ENCODE measurements around the gene BTBD7.
A peak's percentile ranks its signal among the peaks of the same experiment; 100 is the strongest.

Gene BTBD7

DNA sequence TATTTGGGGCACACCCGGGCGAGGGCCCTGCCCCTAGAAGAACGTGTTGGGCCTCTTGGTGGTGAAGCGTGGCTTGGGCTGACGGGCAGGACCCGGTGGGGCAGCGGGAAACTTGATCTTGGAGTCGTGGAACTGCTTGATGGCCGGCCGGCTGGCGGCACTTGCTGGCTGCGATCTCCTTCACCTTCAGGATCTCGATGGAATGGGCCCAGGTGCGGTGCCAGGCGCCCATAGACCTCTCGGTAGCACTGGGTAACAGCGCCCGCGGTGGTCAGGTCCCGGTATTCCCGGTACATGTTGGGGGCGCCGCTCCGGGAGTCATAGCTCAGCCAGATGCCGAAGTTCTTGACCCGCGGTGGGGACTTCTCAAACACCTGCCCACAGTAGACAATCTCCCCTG, 109.3 kb downstream of the BTBD7 start:
- TF ChIP-seq POLR2AphosphoS5 (IDR thresholded peaks at IDR 0.05; ENCODE audit: borderline replicate concordance, low read depth, low read length) (no peak), EZH2 (IDR thresholded peaks at IDR 0.05) (no peak), FOXP2 (optimal IDR thresholded peaks at IDR 0.05; ENCODE audit: control extremely low read depth, extremely low read length, insufficient read depth) (no peak)
- no peak for DNase-seq (ENCODE audit: low read depth, low spot score)
- Histone ChIP-seq H3K9ac (ENCODE audit: insufficient read length) (no peak overlapping the region), H3K9me3 (ENCODE audit: low read depth, low read length) (no peaks in the 10 kb centered on the region), H3K36me3 (ENCODE audit: insufficient read depth, low read length) (peaks cover 88% of the 10 kb centered on the region), H3K4me3 (no peak overlapping the region), H3K27ac (no peak overlapping the region)

DNA sequence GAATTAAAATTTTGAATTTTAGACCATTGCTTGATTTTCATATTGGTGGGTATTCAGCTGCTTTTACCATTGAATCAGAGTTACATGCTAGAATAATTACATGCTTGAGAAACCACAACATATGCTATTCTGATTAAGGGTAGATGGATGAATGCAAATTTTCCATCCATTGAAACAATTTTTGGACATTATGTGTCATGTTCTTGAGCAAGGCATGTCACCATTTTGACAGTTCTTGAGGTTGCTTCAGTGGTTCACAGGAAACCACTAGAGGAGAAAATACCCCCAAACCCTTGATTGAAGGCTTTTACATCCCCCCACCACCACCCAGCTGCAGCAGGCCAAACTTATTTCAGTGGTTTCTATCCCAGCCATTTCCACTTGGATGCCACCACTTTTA, 112.3 kb downstream of the BTBD7 start:
- DNase-seq (ENCODE audit: low read depth, low spot score), result no peak
- Histone ChIP-seq H3K9ac (ENCODE audit: insufficient read length) (no peak overlapping the region), H3K27ac (no peak overlapping the region), H3K36me3 (ENCODE audit: insufficient read depth, low read length) (peaks cover 84% of the 10 kb centered on the region), H3K9me3 (ENCODE audit: low read depth, low read length) (no peaks in the 10 kb centered on the region), H3K4me3 (no peak overlapping the region)
- TF ChIP-seq FOXP2 (optimal IDR thresholded peaks at IDR 0.05; ENCODE audit: control extremely low read depth, extremely low read length, insufficient read depth), result no peak
- no peak for TF ChIP-seq POLR2AphosphoS5 (IDR thresholded peaks at IDR 0.05; ENCODE audit: borderline replicate concordance, low read depth, low read length)
- no peak for TF ChIP-seq EZH2 (IDR thresholded peaks at IDR 0.05)

DNA sequence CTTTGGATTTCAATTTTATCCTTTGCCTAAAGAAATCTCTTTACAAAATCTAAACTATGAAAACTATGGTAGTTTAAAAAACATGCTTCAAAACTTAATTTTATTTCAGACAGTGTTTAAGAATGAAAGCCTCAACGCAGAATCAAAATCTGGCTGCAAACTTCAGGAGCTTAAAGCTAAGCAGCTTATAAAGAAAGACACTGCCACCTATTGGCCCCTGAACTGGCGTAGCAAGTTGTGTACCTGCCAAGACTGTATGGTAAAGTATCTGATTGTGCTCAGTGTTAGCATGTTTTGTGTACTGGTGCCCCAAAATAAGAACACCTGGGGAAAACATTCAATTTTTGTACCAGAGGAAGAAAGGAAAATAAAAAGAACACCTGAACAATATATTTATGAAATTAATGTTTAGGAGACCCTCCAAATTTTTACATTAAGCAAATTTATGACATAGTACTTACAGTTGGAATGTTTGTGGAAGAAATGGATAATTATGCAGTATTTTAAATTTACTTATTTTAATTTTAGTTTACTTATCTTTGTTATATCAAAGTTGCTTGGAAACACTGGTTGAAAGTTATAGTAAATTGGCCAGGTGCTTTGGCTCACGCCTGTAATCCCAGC, 113.6 kb downstream of the BTBD7 start:
- TF ChIP-seq FOXP2 (optimal IDR thresholded peaks at IDR 0.05; ENCODE audit: control extremely low read depth, extremely low read length, insufficient read depth), result no peak
- no peak for TF ChIP-seq EZH2 (IDR thresholded peaks at IDR 0.05)
- TF ChIP-seq POLR2AphosphoS5 (IDR thresholded peaks at IDR 0.05; ENCODE audit: borderline replicate concordance, low read depth, low read length), result no peak
- DNase-seq (ENCODE audit: low read depth, low spot score), result peak; percentile 50
- Histone ChIP-seq H3K9ac (ENCODE audit: insufficient read length) (no peak overlapping the region), H3K9me3 (ENCODE audit: low read depth, low read length) (no peaks in the 10 kb centered on the region), H3K27ac (peak overlapping the region; percentile 50; the same call in 1 of the 2 replicates), H3K36me3 (ENCODE audit: insufficient read depth, low read length) (peaks cover 86% of the 10 kb centered on the region), H3K4me3 (no peak overlapping the region)

GRCh38 chr14:93214598-93214997, 118.2 kb downstream of the BTBD7 start:
- H3K36me3 ChIP-seq (ENCODE audit: insufficient read depth, low read length), result peaks cover 81% of the 10 kb centered on the region
- H3K9me3 ChIP-seq (ENCODE audit: low read depth, low read length), result no peaks in the 10 kb centered on the region
- no peak overlapping the region for H3K27ac ChIP-seq
- H3K4me3 ChIP-seq, result no peak overlapping the region
- no peak overlapping the region for H3K9ac ChIP-seq (ENCODE audit: insufficient read length)
- DNase-seq (ENCODE audit: low read depth, low spot score), result no peak
- TF ChIP-seq FOXP2 (optimal IDR thresholded peaks at IDR 0.05; ENCODE audit: control extremely low read depth, extremely low read length, insufficient read depth) (no peak), EZH2 (IDR thresholded peaks at IDR 0.05) (no peak), POLR2AphosphoS5 (IDR thresholded peaks at IDR 0.05; ENCODE audit: borderline replicate concordance, low read depth, low read length) (no peak)

DNA sequence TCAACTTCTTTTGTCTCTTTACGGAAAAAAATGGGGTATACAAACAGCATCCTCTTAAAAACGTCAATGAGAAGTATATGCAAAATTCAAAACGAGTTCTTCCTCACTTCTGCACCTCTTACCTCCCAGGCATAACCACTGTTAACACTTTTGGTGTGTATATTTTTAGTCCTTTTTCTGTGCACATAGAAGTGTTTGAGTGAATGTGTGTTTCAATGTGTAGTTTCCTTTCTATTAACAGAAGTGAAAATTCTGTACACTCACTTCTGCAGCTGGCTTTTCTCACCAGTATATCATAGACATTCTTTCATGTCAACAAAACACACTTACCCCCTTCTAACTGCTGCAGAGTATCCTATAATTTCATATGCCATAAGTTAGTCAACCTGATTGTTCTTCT, 120.4 kb downstream of the BTBD7 start:
- Histone ChIP-seq H3K27ac (no peak overlapping the region), H3K9ac (ENCODE audit: insufficient read length) (no peak overlapping the region), H3K4me3 (no peak overlapping the region), H3K9me3 (ENCODE audit: low read depth, low read length) (no peaks in the 10 kb centered on the region), H3K36me3 (ENCODE audit: insufficient read depth, low read length) (peaks cover 68% of the 10 kb centered on the region)
- no peak for DNase-seq (ENCODE audit: low read depth, low spot score)
- TF ChIP-seq POLR2AphosphoS5 (IDR thresholded peaks at IDR 0.05; ENCODE audit: borderline replicate concordance, low read depth, low read length) (no peak), FOXP2 (optimal IDR thresholded peaks at IDR 0.05; ENCODE audit: control extremely low read depth, extremely low read length, insufficient read depth) (no peak), EZH2 (IDR thresholded peaks at IDR 0.05) (no peak)

DNA sequence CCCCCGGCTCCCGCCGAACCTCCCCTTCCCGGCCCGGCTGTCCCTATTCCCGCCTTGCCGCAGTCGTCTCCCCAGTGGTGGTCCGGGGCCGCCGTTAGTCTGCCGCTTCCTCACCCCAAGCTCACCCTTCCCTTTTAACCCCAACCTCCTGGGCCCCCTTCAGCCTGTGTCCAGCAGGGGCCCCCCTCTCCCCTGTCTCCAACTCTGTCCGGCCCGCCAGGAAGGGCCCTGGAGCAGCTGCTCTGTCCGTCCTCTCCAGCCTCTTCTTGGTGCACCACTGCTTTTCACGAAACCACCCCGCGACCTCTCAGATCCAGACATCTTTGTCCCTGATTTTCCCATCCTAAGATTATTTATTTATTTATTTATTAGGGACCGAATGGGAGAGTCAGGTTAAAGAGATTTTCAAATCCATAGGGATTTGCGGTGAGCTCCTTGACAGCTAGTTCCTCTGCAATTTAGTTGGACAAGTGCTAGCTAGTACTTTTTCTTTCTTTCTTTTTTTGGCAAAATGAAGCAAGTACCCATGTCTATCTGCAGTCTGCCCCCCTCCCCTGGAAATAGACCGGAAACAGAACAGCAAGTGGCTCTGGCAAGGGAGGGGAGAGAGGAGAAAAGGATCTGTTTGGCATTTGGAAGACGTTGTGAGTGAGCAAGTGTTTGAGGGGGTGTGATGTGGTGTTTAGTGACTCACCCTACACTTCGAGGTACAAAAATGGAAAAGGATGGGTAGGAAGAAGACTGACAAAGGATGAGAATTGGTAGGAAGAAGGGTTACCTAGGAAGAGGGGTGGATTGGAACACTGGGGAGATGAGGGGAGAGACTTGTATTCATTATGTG, 125.1 kb downstream of the BTBD7 start:
- Histone ChIP-seq H3K9ac (ENCODE audit: insufficient read length) (peak overlapping the region; percentile 84), H3K9me3 (ENCODE audit: low read depth, low read length) (no peaks in the 10 kb centered on the region), H3K4me3 (peak overlapping the region; percentile 100), H3K36me3 (ENCODE audit: insufficient read depth, low read length) (peaks cover 34% of the 10 kb centered on the region), H3K27ac (peak overlapping the region; percentile 56; the same call in 1 of the 2 replicates)
- no peak for TF ChIP-seq FOXP2 (optimal IDR thresholded peaks at IDR 0.05; ENCODE audit: control extremely low read depth, extremely low read length, insufficient read depth)
- no peak for TF ChIP-seq EZH2 (IDR thresholded peaks at IDR 0.05)
- TF ChIP-seq POLR2AphosphoS5 (IDR thresholded peaks at IDR 0.05; ENCODE audit: borderline replicate concordance, low read depth, low read length), result no peak
- DNase-seq (ENCODE audit: low read depth, low spot score), result no peak

GRCh38 chr14:93206793-93207467, 125.9 kb downstream of the BTBD7 start, which contains the start of the genes GON7 and UBR7:
Gene GON7 (minus strand): TSS chr14:93207065. CDS start chr14:93207037, 28 bp downstream.
Gene UBR7 (plus strand): TSS chr14:93207256. CDS start chr14:93207292, 36 bp downstream.
- Histone ChIP-seq H3K4me3 (peak within 1 kb of the TSS; percentile 100), H3K36me3 (ENCODE audit: insufficient read depth, low read length) (peaks cover 26% of the 10 kb centered on the region), H3K27ac (peak within 1 kb of the TSS; percentile 69; the same call in 1 of the 2 replicates), H3K9ac (ENCODE audit: insufficient read length) (peak within 1 kb of the TSS; percentile 91), H3K9me3 (ENCODE audit: low read depth, low read length) (no peaks in the 10 kb centered on the region)
- TF ChIP-seq EZH2 (IDR thresholded peaks at IDR 0.05), result no peak
- peak; percentile 92 for TF ChIP-seq POLR2AphosphoS5 (IDR thresholded peaks at IDR 0.05; ENCODE audit: borderline replicate concordance, low read depth, low read length)
- TF ChIP-seq FOXP2 (optimal IDR thresholded peaks at IDR 0.05; ENCODE audit: control extremely low read depth, extremely low read length, insufficient read depth), result peak; percentile 93
- peak; percentile 53 for DNase-seq (ENCODE audit: low read depth, low spot score)

All from SK-N-MC (cell line).